ENCODE data around the gene MYO18A.

MYO18A gene

GRCh38 chr17:29024316-29024952, 155.8 kb downstream of the MYO18A start:
- DNase-seq (ENCODE audit: low read depth): no peak

GRCh38 chr17:29022074-29022473, 158.1 kb downstream of the MYO18A start:
- DNase-seq (ENCODE audit: low read depth): no peak

GRCh38 chr17:29021226-29021625, 159.0 kb downstream of the MYO18A start:
- DNase-seq (ENCODE audit: low read depth): no peak

Measured in non-pigmented ciliary epithelial cell (primary cell).